Keratinocyte (primary cell): ENCODE measurements around the gene MAD1L1. TPM values are rescaled to one million over a fixed set of nuclear protein-coding genes. Genes with fewer than 3 reads are reported as not detected.

Source experiments
- DNase-seq: peaks from one replicate; pipeline ENCODE4 v3.0.0-alpha.2; 2011; ENCODE audit warnings: low read depth, missing footprints, low spot score
- FAIRE-seq: peaks from 2 replicates; lab custom pipeline; 2011; peaks lifted over from hg19 to GRCh38; lab: Jason Lieb, UNC
- H2AFZ ChIP-seq: 2 replicates; pipeline ENCODE4 v1.6.0; 2012; ENCODE audit warnings: low read length, control low read depth, inconsistent platforms; ENCODE audit not compliant: control insufficient read depth
- H3K27ac ChIP-seq: 2 replicates; pipeline ENCODE4 v1.5.1; 2011; ENCODE audit warnings: low read length; ENCODE audit not compliant: control insufficient read depth, insufficient read depth
- H3K27me3 ChIP-seq: 3 replicates; pipeline ENCODE4 v1.6.0; 2011; ENCODE audit warnings: low read length; ENCODE audit not compliant: control insufficient read depth, insufficient read depth; ENCODE audit errors: extremely low read depth
- H3K36me3 ChIP-seq, 2 experiments: 2 replicates in 1 of 2; 3 replicates in 1 of 2; pipeline ENCODE4 v1.5.1; 2011; ENCODE audit warnings: low read length in 2 of 2, mild to moderate bottlenecking in 1 of 2; ENCODE audit not compliant: control insufficient read depth in 2 of 2, insufficient read depth in 2 of 2; ENCODE audit errors: extremely low read depth in 1 of 2
- H3K4me1 ChIP-seq: 3 replicates; pipeline ENCODE4 v1.5.1; 2011; ENCODE audit warnings: low read length; ENCODE audit not compliant: control insufficient read depth, insufficient read depth; ENCODE audit errors: extremely low read depth
- H3K4me2 ChIP-seq: 3 replicates; pipeline ENCODE4 v1.6.0; 2011; ENCODE audit warnings: low read depth, low read length; ENCODE audit not compliant: control insufficient read depth, insufficient read depth; ENCODE audit errors: extremely low read depth
- H3K4me3 ChIP-seq, 3 experiments: fragments of 200-600 bp in 1 of 3; sonication (generic) in 1 of 3; 2 replicates in 2 of 3; 3 replicates in 1 of 3; pipeline ENCODE4 v1.5.1; 2011 to 2016; ENCODE audit warnings: low read length in 3 of 3, mild to moderate bottlenecking in 3 of 3, control low read depth in 2 of 3, inconsistent platforms in 1 of 3, low read depth in 1 of 3, mixed read lengths in 1 of 3, mixed run types in 1 of 3, moderate library complexity in 1 of 3; ENCODE audit not compliant: control insufficient read depth in 2 of 3, insufficient read depth in 2 of 3; ENCODE audit errors: extremely low read depth in 1 of 3
- H3K79me2 ChIP-seq: 2 replicates; pipeline ENCODE4 v1.6.0; 2012; ENCODE audit warnings: low read length; ENCODE audit not compliant: control insufficient read depth, insufficient read depth
- H3K9ac ChIP-seq: 3 replicates; pipeline ENCODE4 v1.6.0; 2011; ENCODE audit warnings: low read length; ENCODE audit not compliant: control insufficient read depth, insufficient read depth; ENCODE audit errors: extremely low read depth
- H3K9me1 ChIP-seq: 3 replicates; pipeline ENCODE4 v1.6.0; 2011; ENCODE audit warnings: low read length; ENCODE audit not compliant: control insufficient read depth, insufficient read depth; ENCODE audit errors: extremely low read depth
- H3K9me3 ChIP-seq: 2 replicates; pipeline ENCODE4 v1.5.1; 2012; ENCODE audit warnings: low read depth, low read length; ENCODE audit not compliant: control insufficient read depth
- H4K20me1 ChIP-seq: 3 replicates; pipeline ENCODE4 v1.6.0; 2011; ENCODE audit warnings: low read length; ENCODE audit not compliant: control insufficient read depth, insufficient read depth; ENCODE audit errors: extremely low read depth
- CTCF ChIP-seq, 3 experiments: IDR thresholded peaks in 1 of 3; conservative IDR thresholded peaks in 1 of 3; optimal IDR thresholded peaks in 1 of 3; 2 replicates in 2 of 3; 3 replicates in 1 of 3; pipeline versions ENCODE3 to v1.5.1; 2011; ENCODE audit warnings: low read length in 3 of 3, mild to moderate bottlenecking in 3 of 3, moderate library complexity in 2 of 3, control low read depth in 1 of 3, inconsistent platforms in 1 of 3; ENCODE audit not compliant: insufficient read depth in 2 of 3; ENCODE audit errors: extremely low read depth in 1 of 3
- EZH2 ChIP-seq: IDR thresholded peaks from one replicate; pipeline ENCODE4 v1.6.1; 2012; ENCODE audit warnings: inconsistent platforms, mild to moderate bottlenecking, low read length, moderate library complexity
- dilution Hi-C: fragments of 300-500 bp; cut with MboI; formaldehyde crosslinking; loops from one replicate; pipeline ENCODE4 v1.7.0; 2020; ENCODE audit warnings: low sequenced_read_pairs; ENCODE audit not compliant: extremely low pct_ligation_motif_present
- polyA plus RNA-seq, 5 experiments: library from polyadenylated mRNA; depleted of rRNA in 3 of 5; stranded (reverse) in 3 of 5; stranded (forward) in 1 of 5; unstranded in 1 of 5; fragments of >200 nt; gene quantifications; 1 replicate in 1 of 5; 2 replicates in 3 of 5; 3 replicates in 1 of 5; pipeline versions ENCODE4 v1.2.1 to v1.2.3, GENCODE V29; 2011 to 2012; ENCODE audit warnings: missing spikeins in 2 of 5, low read depth in 1 of 5, low replicate concordance in 1 of 5

MAD1L1 gene
- polyA plus RNA-seq, 1 donor (not counting 4 experiments of a cell fraction or from before 2014, with no cell fraction given) = 18.0 TPM

- H2AFZ ChIP-seq = no peak overlapping the region
- H4K20me1 ChIP-seq = no peaks in the 10 kb centered on the region
- H3K27me3 ChIP-seq = no peaks in the 10 kb centered on the region
- DNase-seq = no peak
- FAIRE-seq = no peak
- no peaks in the 10 kb centered on the region for H3K9me3 ChIP-seq
- dilution Hi-C loops = no loop called here
- no peak overlapping the region for H3K4me3 ChIP-seq
- H3K9me1 ChIP-seq = no peaks in the 10 kb centered on the region
- no peak for TF ChIP-seq CTCF (optimal IDR thresholded peaks at IDR 0.05 in 1 of 3, IDR thresholded peaks at IDR 0.05 in 1 of 3, conservative IDR thresholded peaks at IDR 0.05 in 1 of 3; ENCODE audit: extremely low read depth in 1 of 3, insufficient read depth in 2 of 3, low read length in 3 of 3)
- no peak for TF ChIP-seq EZH2
- H3K36me3 ChIP-seq = peaks cover 0 to 12% of the 10 kb centered on the region in 2 experiments
- no peaks in the 10 kb centered on the region for H3K4me1 ChIP-seq
- no peaks in the 10 kb centered on the region for H3K79me2 ChIP-seq
- no peak overlapping the region for H3K4me2 ChIP-seq
- H3K9ac ChIP-seq = no peak overlapping the region
- H3K27ac ChIP-seq = no peak overlapping the region
These were observed 146.5 kb downstream of the MAD1L1 start for GRCh38 chr7:2086229-2086628.

- TF ChIP-seq EZH2 (no peak), CTCF (optimal IDR thresholded peaks at IDR 0.05 in 1 of 3, IDR thresholded peaks at IDR 0.05 in 1 of 3, conservative IDR thresholded peaks at IDR 0.05 in 1 of 3; ENCODE audit: extremely low read depth in 1 of 3, insufficient read depth in 2 of 3, low read length in 3 of 3) (no peak)
- Histone ChIP-seq H3K4me3 (no peak overlapping the region), H3K4me2 (no peak overlapping the region), H3K9me1 (no peaks in the 10 kb centered on the region), H3K4me1 (no peaks in the 10 kb centered on the region), H3K36me3 (peaks cover 0 to 11% of the 10 kb centered on the region in 2 experiments), H2AFZ (no peak overlapping the region), H3K79me2 (no peaks in the 10 kb centered on the region), H3K9me3 (no peaks in the 10 kb centered on the region), H3K9ac (no peak overlapping the region), H4K20me1 (no peaks in the 10 kb centered on the region), H3K27me3 (no peaks in the 10 kb centered on the region), H3K27ac (no peak overlapping the region)
- dilution Hi-C loops = no loop called here
- FAIRE-seq (no peak), DNase-seq (no peak)
These were observed 146.9 kb downstream of the MAD1L1 start for GRCh38 chr7:2085804-2086203.
